MCF 10A (cell line): Measurements from ENCODE around the gene VCL. TPM values are rescaled to one million over a fixed set of nuclear protein-coding genes. Genes with fewer than 3 reads are reported as not detected.

Experiments
- BruUV-seq: library from RNA; stranded (reverse); fragments of 400-500 nt; replicated peaks from 2 replicates; lab custom pipeline; 2021; lab: Mats Ljungman, UMichigan
- CTCF ChIA-PET: fragments of 300-600 bp; sonication (Branson Sonifier 250); formaldehyde crosslinking; extraction: SDS; loops from one replicate; lab custom pipeline; 2021; ENCODE audit warnings: antibody characterized with exemption, inconsistent platforms; lab: Yijun Ruan, JAX
- POLR2A ChIA-PET: fragments of 300-600, 350-650 bp; sonication (Branson Sonifier 250); formaldehyde crosslinking; extraction: SDS; loops from one replicate; lab custom pipeline; 2020; ENCODE audit warnings: antibody characterized with exemption, inconsistent platforms; lab: Yijun Ruan, JAX
- DNase-seq: peaks from one replicate; pipeline ENCODE4 v3.0.0-alpha.2; 2018; ENCODE audit not compliant: unreplicated experiment
- H3K27ac Mint-ChIP-seq: one replicate; pipeline ENCODE4 v1.8.0; 2022; ENCODE audit warnings: mild to moderate bottlenecking, low read depth, mixed read lengths; ENCODE audit not compliant: unreplicated experiment
- H3K27me3 Mint-ChIP-seq: one replicate; pipeline ENCODE4 v1.8.0; 2022; ENCODE audit warnings: mixed read lengths; ENCODE audit not compliant: insufficient read depth, unreplicated experiment
- H3K36me3 Mint-ChIP-seq: one replicate; pipeline ENCODE4 v1.8.0; 2022; ENCODE audit warnings: mild to moderate bottlenecking, moderate library complexity, mixed read lengths; ENCODE audit not compliant: insufficient read depth, unreplicated experiment
- H3K4me1 Mint-ChIP-seq: one replicate; pipeline ENCODE4 v1.8.0; 2022; ENCODE audit warnings: mixed read lengths; ENCODE audit not compliant: insufficient read depth, unreplicated experiment
- H3K4me3 Mint-ChIP-seq: one replicate; pipeline ENCODE4 v1.8.0; 2022; ENCODE audit warnings: mild to moderate bottlenecking, moderate library complexity, mixed read lengths; ENCODE audit not compliant: unreplicated experiment
- H3K9me3 Mint-ChIP-seq: one replicate; pipeline ENCODE4 v1.8.0; 2022; ENCODE audit warnings: mixed read lengths; ENCODE audit not compliant: unreplicated experiment
- CTCF ChIP-seq: fragments of 200-600 bp; IDR thresholded peaks from one replicate; pipeline ENCODE4 v1.8.0; 2022; ENCODE audit warnings: antibody characterized with exemption, mild to moderate bottlenecking; ENCODE audit not compliant: unreplicated experiment
- intact Hi-C: fragments of 100-400 bp; cut with micrococcal nuclease; formaldehyde crosslinking; loops from 2 replicates; pipeline ENCODE4 v1.14.1; 2022
- total RNA-seq: library from RNA; stranded (reverse); gene quantifications from 2 replicates; pipeline ENCODE4 v1.2.3, GENCODE V29; 2022

Gene VCL
- total RNA-seq, 1 experiment from 2014 or later, result 90.2 TPM

DNA sequence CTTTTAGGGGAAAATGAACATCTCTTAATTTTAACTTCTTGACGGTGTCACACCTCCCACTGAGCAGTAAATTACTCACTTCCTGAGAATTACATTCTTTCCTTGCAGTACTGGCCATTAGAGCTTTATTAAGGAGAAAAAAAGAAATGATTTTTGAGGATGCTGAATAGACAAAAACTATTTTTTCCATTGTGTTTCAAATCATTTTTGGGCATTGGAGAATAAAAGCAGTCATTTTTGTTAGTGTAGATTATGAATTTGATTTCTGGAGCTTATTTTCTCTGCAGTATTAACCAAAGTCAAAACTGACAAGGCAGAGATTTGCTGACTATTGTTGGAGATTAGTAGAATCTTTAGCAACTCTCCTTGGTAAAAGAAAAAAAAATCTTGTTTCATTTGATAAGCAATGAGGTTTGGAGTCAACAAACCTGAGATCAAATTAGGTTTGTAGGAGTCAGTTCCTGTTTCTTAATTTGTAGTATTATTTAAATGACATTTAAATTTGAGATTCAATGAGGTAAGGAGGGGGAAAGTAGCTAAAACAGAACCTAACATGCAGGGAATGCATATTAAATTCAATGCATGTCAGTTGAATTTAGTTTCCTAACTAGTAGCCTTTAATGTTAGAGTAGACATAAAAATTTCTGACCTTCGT lies 82.1 kb downstream of the VCL start:
- Mint-ChIP-seq H3K9me3 (no peaks in the 10 kb centered on the region), H3K36me3 (peaks cover 44% of the 10 kb centered on the region), H3K27ac (peak overlapping the region; percentile 94), H3K27me3 (no peaks in the 10 kb centered on the region), H3K4me1 (peaks cover 23% of the 10 kb centered on the region), H3K4me3 (no peak overlapping the region)
- TF ChIP-seq CTCF, result no peak
- ChIA-PET POLR2A (interaction anchor here (0.7 to 6.0 kb wide), 15 partner anchors 9 to 1000 kb away, joined by 3 to 55 read pairs (median 6); partner anchors contain the start of gene VCL), CTCF (interaction anchor here (0.7 to 4.9 kb wide), 21 partner anchors 11 to 242 kb away, joined by 3 to 60 read pairs (median 7); no protein-coding TSS in a partner anchor)
- no TSS peak for BruUV-seq
- intact Hi-C loops, result loop anchor here (2.0 to 5.0 kb wide), 3 partner anchors 48 to 139 kb away; no protein-coding TSS in a partner anchor
- peak; percentile 38 for DNase-seq

DNA sequence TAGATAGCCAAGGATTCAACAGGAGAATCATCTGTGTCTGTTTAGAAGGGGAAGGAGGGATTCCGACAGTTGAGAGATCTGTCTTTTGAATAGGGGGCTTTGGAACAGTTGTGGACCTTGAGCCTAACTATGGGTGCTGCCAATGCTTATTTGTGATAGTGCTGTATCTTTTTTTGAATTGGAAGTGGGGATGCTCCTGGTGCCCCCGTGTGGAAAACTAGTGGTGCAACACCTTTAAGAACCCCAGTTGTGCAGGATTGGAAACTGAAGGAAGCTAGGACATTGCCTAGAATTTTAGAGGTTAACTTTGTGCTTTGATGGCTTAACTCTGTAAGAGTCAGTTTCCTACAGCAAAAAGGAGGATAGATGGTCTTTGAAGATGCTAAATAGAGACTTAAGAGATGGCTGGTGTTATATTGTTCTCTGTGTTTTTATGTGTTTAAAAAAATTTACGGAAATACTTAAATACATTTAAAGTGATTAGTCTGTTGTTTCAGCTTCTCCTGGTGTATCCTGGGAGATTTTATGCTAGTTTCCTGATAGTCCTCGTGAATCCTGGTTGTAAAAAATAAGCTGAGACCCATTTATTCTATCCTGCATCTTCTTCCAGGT lies 83.4 kb downstream of the VCL start:
- ChIA-PET CTCF (interaction anchor here (0.5 to 4.9 kb wide), 34 partner anchors 10 to 379 kb away, joined by 3 to 60 read pairs (median 4); no protein-coding TSS in a partner anchor), POLR2A (interaction anchor here (0.6 to 6.0 kb wide), 13 partner anchors 10 to 260 kb away, joined by 3 to 55 read pairs (median 5); partner anchors contain the start of gene VCL)
- BruUV-seq, result no TSS peak
- Mint-ChIP-seq H3K4me1 (peaks cover 23% of the 10 kb centered on the region), H3K27me3 (no peaks in the 10 kb centered on the region), H3K9me3 (no peaks in the 10 kb centered on the region), H3K4me3 (no peak overlapping the region), H3K36me3 (peaks cover 41% of the 10 kb centered on the region), H3K27ac (no peak overlapping the region)
- peak; percentile 71 for TF ChIP-seq CTCF
- intact Hi-C loops, result loop anchor here (1.0 to 5.0 kb wide), 5 partner anchors 49 to 195 kb away; no protein-coding TSS in a partner anchor
- peak; percentile 76 for DNase-seq

GRCh38 chr10:74081941-74082718 lies 84.2 kb downstream of the VCL start:
- Mint-ChIP-seq H3K9me3 (no peaks in the 10 kb centered on the region), H3K4me1 (peaks cover 23% of the 10 kb centered on the region), H3K27me3 (no peaks in the 10 kb centered on the region), H3K36me3 (peaks cover 38% of the 10 kb centered on the region), H3K4me3 (no peak overlapping the region), H3K27ac (peak overlapping the region; percentile 22)
- POLR2A ChIA-PET, result interaction anchor here (0.6 to 6.0 kb wide), 12 partner anchors 25 to 243 kb away, joined by 3 to 55 read pairs (median 5); partner anchors contain the start of gene VCL
- intact Hi-C loops, result loop anchor here (1.0 to 5.0 kb wide), 5 partner anchors 50 to 196 kb away; no protein-coding TSS in a partner anchor
- no peak for DNase-seq
- no peak for TF ChIP-seq CTCF
- BruUV-seq, result no TSS peak
- CTCF ChIA-PET, result interaction anchor here (0.5 to 4.9 kb wide), 33 partner anchors 9 to 380 kb away, joined by 3 to 60 read pairs (median 4); no protein-coding TSS in a partner anchor
